Cardiac fibroblast (primary cell): ENCODE measurements around the gene SLC9A4.

Experiments used
- DNase-seq, 2 donors: peaks; one replicate each; pipeline versions ENCODE4 v3.0.0 to v3.0.0-alpha.2; 2010; ENCODE audit warnings: low read depth in 2 of 2
- H3K4me3 ChIP-seq, 2 donors: replicated peaks in 1 of 2; 1 replicate in 1 of 2; 2 replicates in 1 of 2; pipeline ENCODE4 v1.5.1; 2011; ENCODE audit warnings: low read depth in 2 of 2, low read length in 2 of 2, mild to moderate bottlenecking in 2 of 2, moderate library complexity in 1 of 2
- CTCF ChIP-seq: IDR thresholded peaks from one replicate; pipeline ENCODE4 v1.5.1; 2011; ENCODE audit warnings: low read depth, mild to moderate bottlenecking, low read length, inconsistent platforms

SLC9A4 gene

GRCh38 chr2:102513355-102513939 lies 40.4 kb downstream of the SLC9A4 start:
- no peak for DNase-seq
- H3K4me3 ChIP-seq, result no peak overlapping the region
- no peak for TF ChIP-seq CTCF

- TF ChIP-seq CTCF, result no peak
- no peak overlapping the region for H3K4me3 ChIP-seq
- peak; percentile 90 to 95 for DNase-seq
Observed at GRCh38 chr2:102514061-102514785, 41.2 kb downstream of the SLC9A4 start.

GRCh38 chr2:102515851-102516250 lies 42.8 kb downstream of the SLC9A4 start:
- TF ChIP-seq CTCF, result no peak
- H3K4me3 ChIP-seq, result no peak overlapping the region
- no peak for DNase-seq

- TF ChIP-seq CTCF, result no peak
- H3K4me3 ChIP-seq, result no peak overlapping the region
- DNase-seq, result no peak
Observed at GRCh38 chr2:102518170-102518569, 45.1 kb downstream of the SLC9A4 start.

GRCh38 chr2:102520009-102520408 lies 47.0 kb downstream of the SLC9A4 start:
- no peak overlapping the region for H3K4me3 ChIP-seq
- TF ChIP-seq CTCF, result peak; percentile 70
- DNase-seq, result peak; percentile 33 to 42

GRCh38 chr2:102520801-102521200 lies 47.8 kb downstream of the SLC9A4 start:
- no peak for DNase-seq
- H3K4me3 ChIP-seq, result no peak overlapping the region
- TF ChIP-seq CTCF, result no peak
